NT2/D1 (cell line): ENCODE measurements around the gene BCKDHA.

Experiments
- DNase-seq: peaks from one replicate; pipeline ENCODE4 v3.0.0-alpha.2; 2011; ENCODE audit warnings: low read depth, low spot score
- H3K27me3 ChIP-seq: 2 replicates; pipeline ENCODE4 v1.6.0; 2011; ENCODE audit warnings: mild to moderate bottlenecking; ENCODE audit not compliant: insufficient read length, insufficient read depth
- H3K36me3 ChIP-seq: 2 replicates; pipeline ENCODE4 v1.6.1; 2011; ENCODE audit warnings: mild to moderate bottlenecking, low read length, mixed read lengths; ENCODE audit not compliant: insufficient read depth, insufficient read length
- H3K4me1 ChIP-seq: 2 replicates; pipeline ENCODE4 v1.5.1; 2011; ENCODE audit not compliant: insufficient read depth, insufficient read length
- H3K4me3 ChIP-seq: 2 replicates; pipeline ENCODE4 v1.5.1; 2011; ENCODE audit warnings: low read depth; ENCODE audit not compliant: insufficient read length
- H3K9ac ChIP-seq: 2 replicates; pipeline ENCODE4 v1.6.0; 2011; ENCODE audit warnings: low read depth; ENCODE audit not compliant: insufficient read length
- H3K9me3 ChIP-seq: 2 replicates; pipeline ENCODE4 v1.5.1; 2011; ENCODE audit warnings: mild to moderate bottlenecking, low read length; ENCODE audit not compliant: insufficient read depth
- SUZ12 ChIP-seq: IDR thresholded peaks from 2 replicates; pipeline ENCODE4 v1.6.1; 2011; ENCODE audit not compliant: insufficient read length, insufficient read depth; ENCODE audit errors: extremely low read depth
- YY1 ChIP-seq: IDR thresholded peaks from 2 replicates; pipeline ENCODE4 v1.6.1; 2011; ENCODE audit not compliant: insufficient read length, insufficient read depth
- ZNF274 ChIP-seq: IDR thresholded peaks from 2 replicates; pipeline ENCODE4 v1.6.1; 2011; ENCODE audit warnings: mild to moderate bottlenecking, low read depth, low read length

Gene BCKDHA

GRCh38 chr19:41426952-41427646, 29.5 kb downstream of the BCKDHA start, which contains the start of gene B3GNT8:
Gene B3GNT8 (minus strand): TSS chr19:41427374. CDS start chr19:41426778, 596 bp downstream.
- no peaks in the 10 kb centered on the region for H3K27me3 ChIP-seq
- peak; percentile 69 for DNase-seq
- peaks cover 44% of the 10 kb centered on the region for H3K36me3 ChIP-seq
- no peaks in the 10 kb centered on the region for H3K9me3 ChIP-seq
- H3K9ac ChIP-seq, result peak within 1 kb of the TSS; percentile 76
- H3K4me1 ChIP-seq, result peaks cover 8% of the 10 kb centered on the region
- no peak for TF ChIP-seq SUZ12
- no peak for TF ChIP-seq YY1
- TF ChIP-seq ZNF274, result no peak
- peak within 1 kb of the TSS; percentile 45 for H3K4me3 ChIP-seq

GRCh38 chr19:41427647-41428480, 30.2 kb downstream of the BCKDHA start:
- Histone ChIP-seq H3K9ac (peak overlapping the region; percentile 76), H3K4me1 (peaks cover 12% of the 10 kb centered on the region), H3K4me3 (peak overlapping the region; percentile 39), H3K36me3 (peaks cover 46% of the 10 kb centered on the region), H3K27me3 (no peaks in the 10 kb centered on the region), H3K9me3 (no peaks in the 10 kb centered on the region)
- no peak for DNase-seq
- TF ChIP-seq YY1 (no peak), SUZ12 (no peak), ZNF274 (no peak)

- no peak for TF ChIP-seq SUZ12
- no peak for TF ChIP-seq YY1
- TF ChIP-seq ZNF274, result no peak
- H3K9ac ChIP-seq, result peak overlapping the region; percentile 76
- peaks cover 12% of the 10 kb centered on the region for H3K4me1 ChIP-seq
- peak overlapping the region; percentile 39 for H3K4me3 ChIP-seq
- peaks cover 48% of the 10 kb centered on the region for H3K36me3 ChIP-seq
- H3K9me3 ChIP-seq, result no peaks in the 10 kb centered on the region
- no peaks in the 10 kb centered on the region for H3K27me3 ChIP-seq
- DNase-seq, result no peak
These were observed 30.9 kb downstream of the BCKDHA start for GRCh38 chr19:41428481-41428859.

GRCh38 chr19:41430922-41431321, 33.3 kb downstream of the BCKDHA start:
- Histone ChIP-seq H3K9me3 (no peaks in the 10 kb centered on the region), H3K9ac (no peak overlapping the region), H3K27me3 (no peaks in the 10 kb centered on the region), H3K4me1 (peaks cover 10% of the 10 kb centered on the region), H3K36me3 (peaks cover 42% of the 10 kb centered on the region), H3K4me3 (no peak overlapping the region)
- no peak for DNase-seq
- TF ChIP-seq ZNF274 (no peak), SUZ12 (no peak)

GRCh38 chr19:41431426-41432386, 34.1 kb downstream of the BCKDHA start:
- TF ChIP-seq ZNF274 (no peak), SUZ12 (no peak), YY1 (no peak)
- Histone ChIP-seq H3K4me1 (peaks cover 5% of the 10 kb centered on the region), H3K9ac (no peak overlapping the region), H3K4me3 (no peak overlapping the region), H3K27me3 (no peaks in the 10 kb centered on the region), H3K9me3 (no peaks in the 10 kb centered on the region), H3K36me3 (peaks cover 46% of the 10 kb centered on the region)
- DNase-seq, result no peak

GRCh38 chr19:41433171-41433570, 35.6 kb downstream of the BCKDHA start:
- no peak overlapping the region for H3K9ac ChIP-seq
- no peak overlapping the region for H3K4me3 ChIP-seq
- no peaks in the 10 kb centered on the region for H3K9me3 ChIP-seq
- DNase-seq, result no peak
- peaks cover 8% of the 10 kb centered on the region for H3K4me1 ChIP-seq
- H3K36me3 ChIP-seq, result peaks cover 53% of the 10 kb centered on the region
- no peaks in the 10 kb centered on the region for H3K27me3 ChIP-seq
- no peak for TF ChIP-seq YY1
- no peak for TF ChIP-seq SUZ12
- TF ChIP-seq ZNF274, result no peak
